GM21447 (cell line): ENCODE data around the gene FOXO6.

ENCODE experiments used
- ATAC-seq: cut with Tn5 transposase; IDR thresholded peaks from one replicate; pipeline ENCODE4 v1.9.1; 2021; ENCODE audit not compliant: unreplicated experiment

The FOXO6 gene

DNA sequence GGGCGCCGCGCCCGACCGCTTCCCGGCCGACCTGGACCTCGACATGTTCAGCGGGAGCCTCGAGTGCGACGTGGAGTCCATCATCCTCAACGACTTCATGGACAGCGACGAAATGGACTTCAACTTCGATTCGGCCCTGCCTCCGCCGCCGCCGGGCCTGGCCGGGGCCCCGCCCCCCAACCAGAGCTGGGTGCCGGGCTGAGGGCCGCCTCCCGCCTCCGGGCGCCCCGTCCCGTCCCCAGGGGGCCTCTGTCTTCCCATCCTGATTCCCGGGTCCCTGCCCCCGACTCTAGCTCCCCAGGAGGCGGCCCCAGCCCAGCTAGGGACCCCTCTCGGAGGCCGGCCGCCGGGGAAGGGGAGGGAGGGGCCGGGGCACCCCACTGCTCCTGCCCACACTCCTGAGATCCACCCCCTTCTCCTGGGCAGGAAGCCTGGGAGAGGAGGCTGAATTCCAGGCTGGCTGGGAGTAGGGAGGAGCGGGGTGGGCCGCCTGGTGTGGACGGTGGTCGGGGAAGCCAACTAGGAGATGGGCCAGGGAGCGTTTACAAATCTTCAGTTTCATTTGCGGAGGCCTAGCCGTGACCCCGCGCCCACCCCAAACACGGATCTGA is 21.4 kb downstream of the FOXO6 start:
- ATAC-seq = no peak

DNA sequence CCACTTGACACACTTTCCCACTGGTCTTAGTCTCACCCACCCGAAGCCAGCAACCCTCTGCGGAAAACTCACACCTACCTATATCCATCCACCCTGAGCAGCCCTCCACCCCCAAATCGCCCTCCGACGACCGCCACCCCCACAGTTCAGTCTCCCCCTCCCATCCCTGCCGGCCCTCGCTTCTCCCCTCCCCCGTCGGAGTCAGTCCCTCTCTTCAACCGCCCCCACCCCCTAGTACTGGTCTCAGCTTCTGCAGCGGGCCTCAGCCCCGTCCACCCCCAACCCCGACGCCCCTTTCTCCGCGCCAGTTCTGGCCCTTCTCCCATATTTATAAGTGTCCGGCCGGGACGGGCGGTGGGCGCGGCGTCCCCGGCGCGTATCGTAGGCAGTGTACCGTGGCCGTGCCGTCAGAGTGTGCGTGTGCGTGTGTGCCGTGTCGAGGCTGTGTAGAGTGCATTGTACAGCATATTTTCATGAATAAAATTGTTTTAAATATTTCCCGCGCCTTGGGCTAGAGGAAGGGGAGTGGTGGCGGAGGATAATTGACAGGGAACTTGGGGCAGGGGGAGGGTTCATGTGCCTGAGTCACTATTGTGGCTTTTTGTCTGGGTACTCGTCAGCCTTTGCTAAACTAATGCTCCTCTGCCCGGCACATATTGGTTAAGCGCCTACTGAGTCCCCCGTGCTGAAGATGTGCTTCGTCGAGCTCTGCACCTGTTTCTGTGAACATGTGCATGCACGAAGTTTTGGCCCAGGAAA is 22.0 kb downstream of the FOXO6 start:
- no peak for ATAC-seq

DNA sequence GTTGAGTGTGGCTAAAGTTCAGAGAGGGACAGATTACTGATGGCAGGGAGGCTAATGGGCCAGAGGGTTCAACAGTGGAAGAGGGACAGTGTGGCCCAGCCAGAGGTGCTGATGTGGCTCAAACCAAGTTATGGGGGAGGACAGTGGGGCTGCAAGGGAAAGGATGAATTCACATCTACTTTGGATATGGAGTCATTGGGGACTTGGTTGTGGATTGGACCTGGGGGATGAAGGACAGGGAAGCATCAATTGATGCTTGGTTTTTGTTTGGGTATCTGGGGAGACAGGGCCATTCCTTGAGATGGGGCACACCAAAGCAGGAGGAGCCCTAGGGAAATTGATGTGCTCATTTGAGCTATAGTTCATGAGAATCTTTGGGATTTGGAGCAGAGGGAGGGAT is 23.3 kb downstream of the FOXO6 start:
- no peak for ATAC-seq

DNA sequence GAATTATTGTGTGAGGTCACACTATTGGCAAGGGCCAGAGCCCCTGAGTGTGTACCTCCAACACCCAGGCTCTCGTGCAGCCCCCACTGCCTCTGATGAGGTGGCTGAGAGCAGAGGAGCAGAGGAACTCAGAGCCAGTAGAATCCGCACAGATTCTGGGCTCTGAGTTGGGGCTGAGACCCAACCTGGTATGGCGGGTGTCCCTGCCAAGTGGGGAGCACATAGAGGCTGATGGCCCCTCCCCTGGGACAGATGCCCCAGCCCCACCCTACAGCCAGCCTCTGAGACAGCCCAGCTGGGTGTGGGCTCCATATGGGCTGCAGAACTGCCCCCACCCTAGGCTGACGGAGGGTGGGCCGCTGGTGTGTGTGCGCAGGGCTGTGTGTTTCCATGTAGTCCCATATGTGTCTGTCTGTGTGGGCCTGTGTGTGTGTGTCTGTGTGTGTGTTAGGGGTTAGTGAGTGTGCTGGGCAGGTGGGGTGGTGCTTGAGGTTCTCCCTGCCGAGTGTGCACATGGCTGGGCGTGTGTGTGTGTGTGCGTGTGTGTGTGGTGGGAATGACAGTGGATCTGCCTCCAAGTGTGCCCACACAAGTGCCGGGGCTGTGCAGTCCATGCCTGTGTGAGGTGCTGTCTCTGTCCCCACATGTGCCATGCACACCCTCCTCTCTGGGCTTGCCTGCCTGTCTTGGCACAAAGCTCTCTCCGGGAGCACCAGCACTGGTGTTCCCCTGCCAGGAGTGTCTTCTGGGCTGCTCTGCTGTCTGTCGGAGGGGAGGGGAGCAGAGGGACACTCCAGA is 24.4 kb downstream of the FOXO6 start:
- no peak for ATAC-seq

DNA sequence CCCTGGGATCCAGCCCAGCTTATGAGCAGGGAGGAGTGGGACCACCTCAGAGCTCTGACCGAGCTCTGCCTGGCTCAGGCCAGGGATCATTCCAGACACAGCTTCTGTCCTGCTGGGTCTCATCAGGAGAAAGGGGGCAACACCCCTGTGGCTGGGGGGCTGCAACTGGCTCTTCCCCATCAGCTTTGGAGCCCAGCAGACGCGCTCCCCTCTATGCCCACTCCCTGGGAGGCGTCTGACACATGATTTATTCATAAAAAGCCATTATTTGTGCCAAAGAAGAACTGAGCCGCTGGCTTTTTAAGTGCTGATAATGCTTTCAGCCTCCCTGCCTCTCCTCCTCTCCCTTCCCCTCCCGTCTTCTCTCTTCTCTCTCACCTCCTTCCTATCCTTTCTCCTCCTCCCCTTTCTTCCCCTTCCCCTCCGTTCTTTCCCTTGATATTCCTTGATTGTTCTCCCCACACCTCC is 25.0 kb downstream of the FOXO6 start:
- ATAC-seq = no peak

DNA sequence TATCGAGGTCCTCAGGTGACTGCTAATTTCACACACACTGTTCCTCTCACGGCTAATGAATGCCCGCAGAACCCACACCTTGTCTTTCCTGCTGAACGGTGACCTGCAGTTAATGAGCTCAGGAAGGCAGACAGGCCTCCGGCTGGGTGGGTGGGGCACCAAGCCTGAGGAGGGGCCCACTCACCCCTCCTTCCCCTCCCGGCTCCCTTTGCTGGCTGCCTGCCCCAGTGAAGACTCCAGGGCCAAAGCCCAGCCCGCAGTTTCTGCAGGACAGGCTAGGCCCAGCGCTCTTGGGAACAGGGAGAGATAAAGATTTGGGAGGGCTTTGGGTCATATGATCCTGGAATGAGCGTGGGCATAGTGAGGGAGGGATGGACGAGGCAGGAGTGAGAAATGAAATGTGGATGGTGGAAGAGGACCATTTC is 26.4 kb downstream of the FOXO6 start:
- ATAC-seq = no peak

DNA sequence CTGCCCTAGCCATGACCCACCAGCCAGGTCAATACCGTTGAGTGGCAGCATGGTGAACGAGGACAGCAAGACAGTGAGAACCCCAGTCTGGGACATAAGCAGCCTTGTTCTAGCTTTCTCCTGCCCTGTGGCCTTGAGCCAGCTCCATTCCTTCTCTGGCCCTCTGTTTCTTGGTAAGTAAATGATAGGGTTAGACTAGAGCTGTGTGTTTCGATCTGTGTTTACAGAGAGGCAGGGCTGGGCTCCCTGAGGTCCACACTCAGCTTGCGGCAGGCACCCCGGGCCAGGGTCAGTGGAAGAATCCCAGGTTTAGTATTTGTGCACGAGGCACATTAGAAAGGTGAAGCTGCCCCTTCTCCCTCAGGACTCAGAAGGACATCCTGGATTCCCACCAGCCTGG is 27.3 kb downstream of the FOXO6 start:
- ATAC-seq = no peak

DNA sequence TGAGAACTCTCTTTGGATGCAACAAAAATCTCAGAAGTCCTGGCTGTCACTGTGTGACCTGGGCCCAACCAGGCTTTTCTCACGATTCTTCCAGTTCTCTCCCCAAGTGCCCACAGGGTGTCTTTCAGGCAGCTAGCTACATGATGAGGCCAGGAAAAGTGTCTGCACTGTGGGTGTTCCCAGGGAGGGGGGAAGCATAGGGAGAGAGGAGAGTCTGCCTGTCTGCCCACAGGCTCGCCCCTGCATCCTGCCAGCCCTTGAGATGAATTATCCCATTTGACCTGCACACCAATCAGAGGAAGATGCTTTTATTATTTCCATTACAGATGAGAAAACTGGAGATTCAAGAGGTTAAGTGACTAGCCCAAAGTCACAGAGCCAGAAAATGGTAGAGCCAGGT is 27.8 kb downstream of the FOXO6 start:
- no peak for ATAC-seq

DNA sequence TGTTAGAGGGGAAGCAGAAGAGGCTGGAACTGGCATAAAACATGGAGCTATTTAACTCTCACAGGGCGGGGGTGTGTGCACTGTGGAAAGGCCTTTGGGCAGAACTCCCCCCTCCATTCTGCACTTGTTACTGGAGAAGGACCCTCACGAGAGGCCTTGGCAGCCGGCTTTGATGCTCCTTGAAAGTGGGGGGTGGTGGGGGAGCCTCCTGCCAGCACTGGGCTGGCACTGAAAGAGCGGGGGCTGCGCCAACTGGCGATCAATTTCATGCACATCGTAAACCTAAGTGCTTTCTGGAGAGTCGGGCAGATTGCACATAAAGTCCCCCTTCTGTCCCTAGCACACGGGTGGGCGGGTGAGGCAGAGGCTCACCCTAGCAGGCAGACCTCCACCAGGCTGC is 28.9 kb downstream of the FOXO6 start:
- ATAC-seq = no peak

DNA sequence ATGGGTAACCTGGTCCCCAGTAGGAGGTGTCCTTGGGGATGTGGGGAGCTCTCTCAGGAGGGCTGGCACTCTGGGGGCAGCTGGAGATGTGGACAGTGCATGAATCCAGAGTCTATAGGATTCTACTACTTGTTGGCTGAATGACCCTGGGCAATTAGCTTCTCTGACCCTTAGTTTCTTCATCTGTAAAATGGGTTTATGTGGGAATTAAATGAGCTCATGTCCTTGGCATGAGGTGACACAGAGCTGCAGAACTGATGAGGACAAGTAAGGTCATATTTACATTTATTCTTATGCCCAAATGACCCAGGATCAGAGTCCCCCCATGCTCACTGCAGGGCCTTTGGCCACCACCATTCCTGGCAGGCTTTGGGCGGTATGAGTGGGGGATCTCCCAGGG is 29.3 kb downstream of the FOXO6 start:
- no peak for ATAC-seq

DNA sequence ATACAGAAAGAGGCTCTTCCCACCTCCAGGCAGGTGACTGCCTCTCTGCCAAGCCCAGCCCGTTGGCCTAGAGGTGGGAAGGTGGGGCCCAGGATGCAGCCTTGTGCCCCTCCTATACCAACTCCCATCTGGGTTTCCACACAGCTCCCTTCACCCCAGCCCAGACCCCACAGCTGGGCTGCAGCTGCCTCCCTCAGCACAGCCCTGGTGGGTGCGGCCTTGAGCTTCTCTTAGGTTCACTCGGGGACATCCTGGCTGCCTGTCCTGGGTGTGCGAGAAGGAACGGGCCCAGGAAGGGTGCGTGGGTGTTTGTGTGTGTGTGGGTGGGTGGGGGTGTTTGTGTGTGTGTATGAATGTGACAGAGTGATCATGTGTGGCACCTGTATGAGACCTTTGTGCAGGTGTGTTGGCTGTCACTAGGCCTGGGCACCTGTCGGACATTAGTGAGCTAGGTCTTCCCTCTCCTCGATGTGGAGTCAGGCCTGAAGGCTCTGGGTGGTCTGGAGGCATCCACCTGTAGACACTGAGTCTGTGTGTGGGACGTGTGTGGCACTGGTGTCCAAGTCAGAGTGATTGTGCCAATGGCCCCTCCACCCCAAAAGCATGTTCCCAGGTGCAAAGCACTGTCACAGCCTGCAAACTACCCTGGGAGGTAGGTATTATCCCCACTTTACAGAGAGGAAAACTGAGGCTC is 30.7 kb downstream of the FOXO6 start:
- ATAC-seq = no peak

DNA sequence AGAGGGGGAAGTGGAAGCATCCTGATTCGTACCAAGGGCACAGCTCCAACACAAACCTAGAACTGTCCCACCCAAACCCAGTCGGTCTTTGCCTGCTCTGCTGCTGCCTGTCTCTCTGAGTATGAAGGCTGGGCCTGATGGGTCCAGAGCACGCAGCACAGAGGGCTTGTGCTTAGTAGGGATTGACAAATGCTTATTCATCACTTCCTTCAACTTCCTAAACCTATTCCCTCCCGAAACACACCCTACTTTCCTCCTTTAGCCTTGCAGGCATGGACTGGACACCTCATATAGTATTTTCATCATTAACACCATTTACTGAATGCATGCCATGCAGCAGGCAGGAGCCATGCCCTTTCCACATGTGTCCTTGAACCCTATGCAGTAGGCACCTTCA is 31.3 kb downstream of the FOXO6 start:
- no peak for ATAC-seq

DNA sequence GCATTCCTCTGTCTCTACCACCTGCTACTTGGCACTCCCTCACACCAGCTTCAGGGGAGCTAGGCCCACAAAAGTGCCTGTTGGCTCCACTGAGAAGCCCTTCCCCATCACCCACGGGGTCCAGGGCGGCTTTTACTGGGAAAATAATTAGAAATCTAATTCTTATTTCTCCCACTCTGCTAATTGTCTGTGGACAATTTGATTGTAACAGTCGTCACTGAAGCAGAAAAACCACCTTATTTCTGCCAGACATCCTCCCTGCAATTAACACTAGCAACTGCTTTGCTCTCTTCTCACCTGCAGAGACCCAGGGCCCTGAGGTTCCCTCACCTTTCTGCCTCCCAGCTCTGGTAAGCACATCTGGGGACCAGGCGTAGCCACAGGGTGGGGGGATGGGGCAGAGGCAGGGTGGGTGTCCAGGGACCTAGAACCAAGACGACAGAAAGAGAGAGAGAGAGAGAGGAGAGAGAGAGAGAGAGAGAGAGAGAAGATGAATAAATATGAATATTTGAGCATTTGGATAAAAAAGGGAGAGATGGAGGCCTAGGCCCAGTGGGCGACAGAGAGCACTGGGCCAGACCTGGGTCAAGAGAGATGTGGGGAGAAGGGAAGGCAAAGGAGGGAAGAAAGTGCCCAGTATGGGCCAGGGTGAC is 32.6 kb downstream of the FOXO6 start:
- ATAC-seq = no peak

DNA sequence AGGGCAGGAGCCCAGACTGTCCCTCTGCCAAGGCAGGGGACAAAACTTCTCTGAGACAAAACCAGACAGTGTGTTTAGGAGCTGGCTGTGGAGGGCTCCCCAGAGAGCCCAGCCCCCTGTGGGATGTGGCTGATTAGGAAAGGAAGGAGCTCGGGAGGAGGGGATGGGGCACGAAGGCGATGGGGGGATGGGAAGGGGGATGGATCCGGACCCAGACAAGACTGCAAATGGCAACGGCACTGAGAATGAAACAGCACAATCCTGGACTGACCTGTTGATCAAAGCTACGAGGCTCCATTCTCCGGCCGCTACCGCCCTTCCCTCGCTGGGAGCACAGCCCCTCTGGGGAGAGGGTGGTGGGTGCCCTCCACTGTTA is 33.1 kb downstream of the FOXO6 start:
- ATAC-seq = no peak

DNA sequence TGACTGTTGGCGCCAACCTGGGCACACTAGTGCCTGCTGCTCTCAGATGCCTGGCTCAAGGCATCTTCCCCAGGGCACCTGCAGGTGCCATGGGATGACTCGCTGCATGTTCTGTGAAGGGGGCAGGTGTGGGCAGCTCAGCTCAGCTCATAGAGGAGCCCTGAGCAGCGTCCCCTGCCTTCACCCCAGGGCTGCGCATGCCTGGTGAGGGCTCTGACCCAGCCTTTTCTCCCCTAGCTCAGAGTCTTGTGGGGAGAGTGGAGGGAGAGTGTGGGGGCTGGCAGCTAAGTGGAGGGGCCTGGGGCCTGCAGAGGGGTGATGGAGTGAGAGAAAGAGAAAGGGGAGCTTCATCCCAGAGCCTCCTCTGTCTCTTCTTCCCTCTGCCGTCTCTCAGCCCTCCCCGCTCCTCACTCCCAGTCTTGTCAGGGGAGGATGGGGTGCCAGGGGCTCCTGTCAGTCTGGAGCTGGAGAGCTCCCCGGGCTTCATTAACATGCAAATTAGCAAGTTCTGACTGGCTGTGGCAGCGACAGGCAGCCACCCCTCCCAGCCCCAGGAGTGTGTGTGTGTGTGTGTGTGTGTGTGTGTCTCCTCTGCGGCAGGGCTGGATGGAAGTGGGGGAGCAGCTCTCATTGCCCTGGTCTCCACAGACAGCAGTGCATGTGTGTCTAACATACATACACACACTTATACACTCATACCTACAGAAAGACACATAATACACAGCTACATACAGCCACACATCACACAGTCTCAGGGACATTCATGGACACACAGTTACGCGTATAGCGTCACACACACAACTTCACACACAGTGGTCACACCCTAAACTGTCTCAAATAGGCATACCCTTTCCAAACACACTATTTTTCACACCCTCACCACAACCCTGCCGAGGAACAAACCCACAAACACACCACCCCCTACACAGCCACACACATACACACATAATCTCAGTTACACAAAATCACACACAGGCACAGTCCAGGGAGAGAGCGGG is 34.0 kb downstream of the FOXO6 start:
- no peak for ATAC-seq

DNA sequence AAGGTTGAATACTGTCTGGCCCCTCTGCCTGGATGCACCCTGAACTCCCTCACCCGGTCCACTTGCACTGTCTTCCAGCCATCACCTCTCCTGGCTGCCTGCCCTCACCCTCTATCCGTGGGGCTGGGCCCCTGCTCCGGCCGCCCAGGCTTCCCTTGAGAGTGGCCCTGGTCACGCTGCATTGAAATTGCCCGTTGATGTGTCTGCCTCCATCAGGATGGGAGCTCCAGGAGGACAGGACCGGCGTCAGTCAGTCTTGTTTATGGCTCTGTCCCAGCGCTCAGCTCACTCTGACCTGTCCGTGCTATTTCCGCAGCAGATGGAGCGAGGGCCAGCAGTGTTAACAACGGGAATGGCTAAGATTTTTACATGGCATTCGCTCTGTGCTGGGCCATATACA is 34.9 kb downstream of the FOXO6 start:
- ATAC-seq = no peak

DNA sequence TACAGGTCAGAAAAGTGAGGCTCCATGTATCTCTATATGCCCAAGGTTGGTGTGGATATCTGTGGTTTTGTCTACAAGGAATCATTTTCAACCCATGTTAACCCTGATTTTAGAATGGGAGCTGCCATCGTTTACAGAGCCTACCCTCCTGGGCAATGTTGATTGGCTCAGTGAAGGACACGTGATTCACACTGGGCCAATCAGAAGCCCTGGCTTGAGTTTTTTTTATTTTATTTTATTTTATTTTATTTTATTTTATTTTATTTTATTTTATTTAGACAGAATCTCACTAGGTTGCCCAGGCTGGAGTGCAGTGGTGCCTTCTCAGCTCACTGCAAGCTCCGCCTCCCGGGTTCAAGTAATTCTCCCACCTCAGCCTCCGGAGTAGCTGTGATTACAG is 35.8 kb downstream of the FOXO6 start:
- ATAC-seq = no peak

DNA sequence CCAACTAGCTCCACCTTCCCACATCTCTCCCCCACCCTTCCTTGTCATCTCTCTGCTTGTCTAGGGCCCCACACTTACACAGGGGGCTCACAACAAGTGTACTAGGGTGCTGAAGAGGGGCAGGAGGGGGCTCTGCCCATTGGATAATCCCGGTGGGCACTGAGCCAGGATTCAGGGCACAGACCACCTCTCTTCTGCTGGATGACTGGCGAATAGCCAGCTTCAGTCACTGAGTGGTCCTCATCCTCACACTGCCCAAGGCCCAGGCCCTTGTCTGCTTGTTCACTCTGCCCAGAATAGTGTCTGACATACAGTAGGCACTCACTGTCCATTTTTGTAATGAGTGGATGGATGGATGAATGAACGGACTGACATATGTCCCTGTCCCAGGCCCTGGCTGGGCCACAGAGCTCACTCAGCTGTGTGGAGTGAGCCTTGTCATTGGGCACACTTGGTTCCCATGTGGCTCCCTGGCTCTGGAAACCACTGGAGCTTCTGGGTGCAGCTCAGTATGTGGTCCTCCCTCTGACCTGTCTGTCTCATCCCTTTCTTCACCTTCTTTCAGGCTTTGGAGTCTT is 36.6 kb downstream of the FOXO6 start:
- no peak for ATAC-seq

DNA sequence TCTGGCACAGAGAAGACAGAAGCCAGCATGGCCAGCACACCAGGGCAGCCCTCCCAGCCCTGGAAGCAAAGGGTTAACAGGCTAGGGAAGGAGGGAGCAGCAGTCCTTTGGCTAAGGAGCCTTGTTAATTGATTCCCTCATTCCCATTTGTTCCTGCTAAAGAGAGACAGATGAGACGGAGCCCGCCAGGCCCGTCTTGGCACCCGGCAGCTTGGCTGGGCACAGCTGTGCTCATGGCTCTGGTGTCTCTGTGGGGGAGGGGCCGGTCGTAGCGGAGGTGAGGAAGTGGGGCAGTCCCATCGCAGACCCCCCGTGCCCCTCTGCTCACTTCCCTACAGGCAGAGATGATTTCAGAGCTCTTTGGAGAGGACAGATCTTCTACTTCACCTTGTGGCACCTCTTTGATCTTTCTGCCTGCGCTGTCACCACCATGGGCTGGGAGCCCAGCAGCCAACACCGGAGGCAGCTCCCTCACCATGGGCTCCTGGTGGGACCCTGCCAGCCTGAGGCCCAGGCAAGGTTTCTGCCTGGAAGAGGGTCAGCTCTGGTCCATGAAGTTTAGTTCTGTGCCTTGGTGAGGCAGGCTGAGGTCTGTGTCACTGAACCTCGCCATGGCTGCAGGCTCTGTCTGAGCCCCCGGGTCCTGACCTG is 38.0 kb downstream of the FOXO6 start:
- no peak for ATAC-seq
